Neuronal stem cell (in vitro differentiated cells): ENCODE data around the gene FMN1.

ENCODE experiments used
- DNase-seq: peaks from one replicate; pipeline ENCODE4 v3.0.0-alpha.2; 2013; ENCODE audit warnings: low spot score
- H2AFZ ChIP-seq: one replicate; pipeline ENCODE4 v1.6.1; 2013; ENCODE audit warnings: mild to moderate bottlenecking, low read length, inconsistent platforms
- H2AK5ac ChIP-seq: 2 replicates; pipeline ENCODE4 v1.6.1; 2013; ENCODE audit warnings: low read depth, mild to moderate bottlenecking, inconsistent platforms, low read length, moderate library complexity, mixed read lengths
- H2BK120ac ChIP-seq: 2 replicates; pipeline ENCODE4 v1.6.1; 2013; ENCODE audit warnings: low read depth, mild to moderate bottlenecking, inconsistent platforms, low read length, moderate library complexity, mixed read lengths
- H2BK12ac ChIP-seq: one replicate; pipeline ENCODE4 v1.6.1; 2013; ENCODE audit warnings: low read length, inconsistent platforms
- H2BK15ac ChIP-seq: 2 replicates; pipeline ENCODE4 v1.6.1; 2013; ENCODE audit warnings: mild to moderate bottlenecking, low read length, inconsistent platforms, mixed read lengths
- H2BK5ac ChIP-seq: one replicate; pipeline ENCODE4 v1.6.1; 2013; ENCODE audit warnings: inconsistent platforms, mild to moderate bottlenecking, low read length, moderate library complexity
- H3K14ac ChIP-seq: one replicate; pipeline ENCODE4 v1.6.1; 2013; ENCODE audit warnings: low read length, inconsistent platforms
- H3K18ac ChIP-seq: 2 replicates; pipeline ENCODE4 v1.6.1; 2013; ENCODE audit warnings: low read length, inconsistent platforms
- H3K23ac ChIP-seq: 2 replicates; pipeline ENCODE4 v1.6.1; 2013; ENCODE audit warnings: low read depth, mild to moderate bottlenecking, mixed read lengths, low read length, inconsistent platforms; ENCODE audit not compliant: poor library complexity
- H3K27ac ChIP-seq: replicated peaks from 3 replicates; pipeline ENCODE4 v1.5.1; 2013; ENCODE audit warnings: low read length, inconsistent platforms
- H3K27me3 ChIP-seq, 3 experiments: 2 replicates each; pipeline ENCODE4 v1.6.1; 2013; ENCODE audit warnings: low read length in 3 of 3, mild to moderate bottlenecking in 2 of 3, inconsistent platforms in 1 of 3, low read depth in 1 of 3, mixed read lengths in 1 of 3, moderate library complexity in 1 of 3; ENCODE audit not compliant: control insufficient read depth in 3 of 3, insufficient read depth in 3 of 3
- H3K36me3 ChIP-seq, 2 donors: replicated peaks in 1 of 2; 2 replicates each; pipeline ENCODE4 v1.6.1; 2013; ENCODE audit warnings: low read length in 2 of 2; ENCODE audit not compliant: control insufficient read depth in 2 of 2, insufficient read depth in 2 of 2
- H3K4ac ChIP-seq: 2 replicates; pipeline ENCODE4 v1.6.1; 2013; ENCODE audit warnings: inconsistent platforms, mild to moderate bottlenecking, low read length, moderate library complexity
- H3K4me1 ChIP-seq, 2 donors: 1 replicate in 1 of 2; 2 replicates in 1 of 2; pipeline ENCODE4 v1.6.1; 2013; ENCODE audit warnings: low read length in 2 of 2, low read depth in 1 of 2; ENCODE audit not compliant: control insufficient read depth in 2 of 2, insufficient read depth in 1 of 2
- H3K4me2 ChIP-seq: one replicate; pipeline ENCODE4 v1.6.1; 2013; ENCODE audit warnings: mild to moderate bottlenecking, low read length, inconsistent platforms; ENCODE audit not compliant: insufficient read depth, poor library complexity, severe bottlenecking
- H3K4me3 ChIP-seq, 2 donors: 2 replicates each; pipeline ENCODE4 v1.5.1; 2013; ENCODE audit warnings: low read length in 2 of 2, mild to moderate bottlenecking in 2 of 2, inconsistent platforms in 1 of 2, moderate library complexity in 1 of 2
- H3K79me1 ChIP-seq: one replicate; pipeline ENCODE4 v1.6.1; 2013; ENCODE audit warnings: low read depth, mild to moderate bottlenecking, inconsistent platforms, low read length, moderate library complexity
- H3K9ac ChIP-seq: one replicate; pipeline ENCODE4 v1.6.1; 2013; ENCODE audit warnings: mild to moderate bottlenecking, low read depth, low read length, inconsistent platforms; ENCODE audit not compliant: poor library complexity
- H3K9me3 ChIP-seq, 2 donors: replicated peaks in 1 of 2; 2 replicates each; pipeline versions ENCODE3 to v1.6.1; 2013; ENCODE audit warnings: low read length in 2 of 2, mild to moderate bottlenecking in 2 of 2, inconsistent platforms in 1 of 2, low read depth in 1 of 2, mixed read lengths in 1 of 2, moderate library complexity in 1 of 2; ENCODE audit not compliant: control insufficient read depth in 2 of 2, insufficient read depth in 1 of 2
- H4K8ac ChIP-seq: one replicate; pipeline ENCODE4 v1.6.1; 2013; ENCODE audit warnings: low read depth, mild to moderate bottlenecking, inconsistent platforms, low read length, moderate library complexity
- H4K91ac ChIP-seq: one replicate; pipeline ENCODE4 v1.6.1; 2013; ENCODE audit warnings: low read length, low read depth, mild to moderate bottlenecking, inconsistent platforms; ENCODE audit not compliant: poor library complexity
- WGBS, 2 donors: extraction: QIAGEN DNeasy Blood & Tissue Kit; methylation state at CpG; one replicate each; pipeline ENCODE4 v1.1.7; 2013; ENCODE audit warnings: missing lambda C conversion rate in 2 of 2, mixed read lengths in 1 of 2; ENCODE audit not compliant: insufficient read length in 2 of 2, insufficient replicate concordance in 1 of 2; ENCODE audit errors: extremely low coverage in 2 of 2; 5-methylcytosine and 5-hydroxymethylcytosine counted together

The FMN1 gene

GRCh38 chr15:32778391-32779176, 415.9 kb downstream of the FMN1 start:
- Histone ChIP-seq H3K27ac (no peak overlapping the region), H3K4ac (no peak overlapping the region), H2BK5ac (no peak overlapping the region), H3K4me3 (no peak overlapping the region), H4K8ac (no peak overlapping the region), H3K9me3 (peaks cover 2% of the 10 kb centered on the region in 2 donors), H3K79me1 (no peaks in the 10 kb centered on the region), H3K4me2 (no peak overlapping the region), H3K9ac (no peak overlapping the region), H3K18ac (no peak overlapping the region), H4K91ac (no peak overlapping the region), H3K27me3 (no peaks in the 10 kb centered on the region), H2AFZ (no peak overlapping the region), H2BK120ac (no peak overlapping the region), H2AK5ac (no peak overlapping the region), H3K23ac (no peak overlapping the region), H2BK15ac (no peak overlapping the region), H3K4me1 (peaks cover 0 to 1% of the 10 kb centered on the region in 2 donors), H3K36me3 (no peaks in the 10 kb centered on the region), H2BK12ac (no peak overlapping the region), H3K14ac (no peak overlapping the region)
- no CpG with 5 or more reads among the region's 4 CpGs for WGBS, 2 donors
- DNase-seq = no peak

GRCh38 chr15:32775103-32775502, 419.4 kb downstream of the FMN1 start:
- WGBS, 2 donors = no CpG with 5 or more reads among the region's 3 CpGs
- no peak overlapping the region for H3K14ac ChIP-seq
- H4K91ac ChIP-seq = no peak overlapping the region
- H3K4ac ChIP-seq = no peak overlapping the region
- no peak overlapping the region for H3K9ac ChIP-seq
- H2AFZ ChIP-seq = no peak overlapping the region
- no peaks in the 10 kb centered on the region for H3K79me1 ChIP-seq
- H2BK15ac ChIP-seq = no peak overlapping the region
- H3K4me1 ChIP-seq = peaks cover 3 to 5% of the 10 kb centered on the region in 2 donors
- no peak overlapping the region for H3K4me3 ChIP-seq
- no peaks in the 10 kb centered on the region for H3K27me3 ChIP-seq
- no peak overlapping the region for H2BK12ac ChIP-seq
- H3K18ac ChIP-seq = no peak overlapping the region
- DNase-seq = no peak
- no peaks in the 10 kb centered on the region for H3K36me3 ChIP-seq
- H4K8ac ChIP-seq = no peak overlapping the region
- no peak overlapping the region for H2BK120ac ChIP-seq
- peaks cover 2% of the 10 kb centered on the region in 2 donors for H3K9me3 ChIP-seq
- no peak overlapping the region for H3K23ac ChIP-seq
- no peak overlapping the region for H3K4me2 ChIP-seq
- no peak overlapping the region for H2AK5ac ChIP-seq
- no peak overlapping the region for H3K27ac ChIP-seq
- H2BK5ac ChIP-seq = no peak overlapping the region

DNA sequence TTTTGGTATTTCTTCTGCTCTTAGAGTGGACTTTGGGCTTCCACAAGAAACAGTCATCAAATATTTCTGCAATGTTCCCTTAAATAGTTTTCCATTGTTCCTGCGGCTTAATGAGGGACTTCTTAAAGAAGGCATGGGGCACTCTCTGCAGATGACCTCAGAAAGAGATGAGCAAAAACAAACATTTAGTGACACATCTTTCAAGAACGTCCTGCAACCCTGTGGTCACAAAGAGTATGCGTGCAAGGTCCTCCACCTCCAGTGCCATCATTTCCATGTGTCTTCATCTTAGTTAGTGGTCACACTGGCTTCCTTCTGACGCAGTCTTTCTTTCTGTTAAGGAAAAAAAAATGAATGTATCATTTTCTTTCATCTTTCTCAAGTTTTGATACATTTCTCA, 420.5 kb downstream of the FMN1 start:
- no peak overlapping the region for H3K4me3 ChIP-seq
- H2AK5ac ChIP-seq = no peak overlapping the region

DNA sequence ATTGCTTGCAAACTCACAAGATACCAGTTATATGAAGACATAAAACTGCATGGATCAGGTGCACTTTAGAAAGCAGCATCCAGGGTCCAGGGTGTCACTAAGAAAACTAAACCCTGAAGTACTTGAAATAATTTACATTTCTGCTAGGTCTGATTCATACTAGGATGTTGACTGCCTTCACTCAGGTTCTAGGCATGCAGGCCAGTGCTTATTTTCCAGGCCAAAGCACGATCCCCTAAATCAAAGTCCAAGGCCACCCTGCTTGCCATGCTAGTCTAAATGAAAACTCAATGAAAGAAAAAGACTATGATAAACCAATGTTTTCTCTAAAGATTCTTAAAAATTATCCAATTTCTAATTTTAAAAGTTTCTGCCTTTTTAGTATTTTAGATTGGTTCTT, 427.3 kb downstream of the FMN1 start:
- no peak overlapping the region for H3K9ac ChIP-seq
- H3K9me3 ChIP-seq = no peaks in the 10 kb centered on the region
- no peak overlapping the region for H2BK5ac ChIP-seq
- H3K4me1 ChIP-seq = no peaks in the 10 kb centered on the region
- no peak for DNase-seq
- no peak overlapping the region for H4K91ac ChIP-seq
- H3K27me3 ChIP-seq = no peaks in the 10 kb centered on the region
- no CpG with 5 or more reads among the region's 1 CpG for WGBS, 2 donors
- no peak overlapping the region for H2AFZ ChIP-seq
- no peak overlapping the region for H3K4ac ChIP-seq
- no peak overlapping the region for H2BK12ac ChIP-seq
- H3K4me2 ChIP-seq = no peak overlapping the region
- no peak overlapping the region for H3K18ac ChIP-seq
- H2BK120ac ChIP-seq = no peak overlapping the region
- H3K23ac ChIP-seq = no peak overlapping the region
- H3K36me3 ChIP-seq = no peaks in the 10 kb centered on the region
- H3K4me3 ChIP-seq = no peak overlapping the region
- H2AK5ac ChIP-seq = no peak overlapping the region
- H2BK15ac ChIP-seq = no peak overlapping the region
- no peak overlapping the region for H4K8ac ChIP-seq
- no peaks in the 10 kb centered on the region for H3K79me1 ChIP-seq
- no peak overlapping the region for H3K27ac ChIP-seq
- H3K14ac ChIP-seq = no peak overlapping the region

More for the DNA sequence above, 420.5 kb downstream of the FMN1 start:
- no peak overlapping the region for H2BK12ac ChIP-seq
- no peak overlapping the region for H2BK15ac ChIP-seq
- no peak overlapping the region for H3K27ac ChIP-seq
- peaks cover 0 to 2% of the 10 kb centered on the region in 2 donors for H3K9me3 ChIP-seq
- H3K18ac ChIP-seq = no peak overlapping the region
- H2BK5ac ChIP-seq = no peak overlapping the region
- H3K9ac ChIP-seq = no peak overlapping the region
- no peak overlapping the region for H2AFZ ChIP-seq
- no peak overlapping the region for H3K23ac ChIP-seq
- no peaks in the 10 kb centered on the region for H3K36me3 ChIP-seq
- H3K79me1 ChIP-seq = no peaks in the 10 kb centered on the region
- DNase-seq = no peak
- H3K27me3 ChIP-seq = no peaks in the 10 kb centered on the region
- H3K4ac ChIP-seq = no peak overlapping the region
- peaks cover 3 to 5% of the 10 kb centered on the region in 2 donors for H3K4me1 ChIP-seq
- H2BK120ac ChIP-seq = no peak overlapping the region
- H3K4me2 ChIP-seq = no peak overlapping the region
- WGBS, 2 donors = no CpG with 5 or more reads among the region's 4 CpGs
- no peak overlapping the region for H4K8ac ChIP-seq
- no peak overlapping the region for H3K14ac ChIP-seq
- H4K91ac ChIP-seq = no peak overlapping the region
